Endodermal cell (in vitro differentiated cells): ENCODE results near the gene RIPPLY1. TPM values are rescaled to one million over a fixed set of nuclear protein-coding genes. Genes with fewer than 3 reads are reported as not detected.
A peak's percentile ranks its signal among the peaks of the same experiment; 100 is the strongest.

Source experiments
- DNase-seq: peaks from one replicate; pipeline ENCODE4 v3.0.0-alpha.2; 2017
- H3K27ac ChIP-seq: 2 replicates; pipeline ENCODE4 v1.5.1; 2013; ENCODE audit warnings: mild to moderate bottlenecking, low read depth, low read length, moderate library complexity
- H3K27me3 ChIP-seq: 2 replicates; pipeline ENCODE4 v1.6.1; 2013; ENCODE audit warnings: mild to moderate bottlenecking, low read length, moderate library complexity; ENCODE audit not compliant: insufficient read depth, control insufficient read depth, poor library complexity, severe bottlenecking
- H3K36me3 ChIP-seq: 2 replicates; pipeline ENCODE4 v1.7.0; 2013; ENCODE audit warnings: mild to moderate bottlenecking, low read length, moderate library complexity; ENCODE audit not compliant: control insufficient read depth, insufficient read depth
- H3K4me1 ChIP-seq: one replicate; pipeline ENCODE4 v1.7.0; 2013; ENCODE audit warnings: low read length; ENCODE audit not compliant: control insufficient read depth, insufficient read depth
- H3K4me3 ChIP-seq: 2 replicates; pipeline ENCODE4 v1.5.1; 2013; ENCODE audit warnings: mild to moderate bottlenecking, low read length, moderate library complexity
- H3K9ac ChIP-seq: 2 replicates; pipeline ENCODE4 v1.6.1; 2013; ENCODE audit warnings: mild to moderate bottlenecking, low read length, moderate library complexity; ENCODE audit not compliant: poor library complexity, severe bottlenecking; ENCODE audit errors: extremely low read depth
- H3K9me3 ChIP-seq: 2 replicates; pipeline ENCODE4 v1.6.1; 2013; ENCODE audit warnings: mild to moderate bottlenecking, low read length, moderate library complexity; ENCODE audit not compliant: control insufficient read depth
- H3K27ac Mint-ChIP-seq: 2 replicates; pipeline ENCODE4 v1.8.0; 2020; ENCODE audit warnings: mixed read lengths
- H3K27me3 Mint-ChIP-seq: 2 replicates; pipeline ENCODE4 v1.8.0; 2021; ENCODE audit warnings: mild to moderate bottlenecking, mixed read lengths; ENCODE audit not compliant: insufficient read depth
- H3K36me3 Mint-ChIP-seq: 2 replicates; pipeline ENCODE4 v1.8.0; 2020; ENCODE audit warnings: low read depth, mixed read lengths
- H3K4me1 Mint-ChIP-seq: 2 replicates; pipeline ENCODE4 v1.8.0; 2020; ENCODE audit warnings: mixed read lengths
- H3K4me3 Mint-ChIP-seq: 2 replicates; pipeline ENCODE4 v1.8.0; 2020; ENCODE audit warnings: mild to moderate bottlenecking, moderate library complexity, mixed read lengths
- H3K9me3 Mint-ChIP-seq: 2 replicates; pipeline ENCODE4 v1.8.0; 2020; ENCODE audit warnings: mild to moderate bottlenecking, mixed read lengths
- CTCF ChIP-seq: fragments of 200-600 bp; sonication (generic); conservative IDR thresholded peaks from 2 replicates; pipeline ENCODE4 v1.5.0; 2021; ENCODE audit warnings: antibody characterized with exemption, mild to moderate bottlenecking
- WGBS, 2 experiments: methylation state at CpG; one replicate each; pipeline versions ENCODE4 v1.1.5 to v1.1.7; 2013; ENCODE audit warnings: missing lambda C conversion rate in 2 of 2, mixed read lengths in 1 of 2; ENCODE audit not compliant: insufficient coverage in 1 of 2, insufficient read length in 1 of 2; 5-methylcytosine and 5-hydroxymethylcytosine counted together
- total RNA-seq, 2 donors: library from RNA; stranded (reverse); fragmentation: NEBNext Ultra II Directional in 1 of 2; extraction: Animal tissue kit (Norgen Biotek cat#: 25700) in 1 of 2; gene quantifications; 2 replicates in 1 of 2; 3 replicates in 1 of 2; pipeline ENCODE4 v1.2.1, GENCODE V29; 2021

Gene RIPPLY1
- total RNA-seq, 2 donors from 2014 or later, result not detected

GRCh38 chrX:106933538-106933961, 30.4 kb upstream of the RIPPLY1 start:
- Mint-ChIP-seq H3K27me3 (peaks cover 4% of the 10 kb centered on the region), H3K27ac (peak overlapping the region; percentile 48), H3K4me1 (peaks cover 18% of the 10 kb centered on the region), H3K36me3 (no peaks in the 10 kb centered on the region), H3K9me3 (peaks cover 29% of the 10 kb centered on the region), H3K4me3 (no peak overlapping the region)
- Histone ChIP-seq H3K27ac (no peak overlapping the region), H3K36me3 (no peaks in the 10 kb centered on the region), H3K4me3 (no peak overlapping the region), H3K27me3 (no peaks in the 10 kb centered on the region), H3K4me1 (peaks cover 8% of the 10 kb centered on the region), H3K9ac (no peak overlapping the region), H3K9me3 (no peaks in the 10 kb centered on the region)
- DNase-seq, result peak; percentile 70
- WGBS, 2 experiments, result 47% methylated on average over 3 of the region's 3 CpGs; no CpG with 5 or more reads in 1 of the 2 experiments
- TF ChIP-seq CTCF, result no peak

- H3K27me3 Mint-ChIP-seq, result peaks cover 4% of the 10 kb centered on the region
- H3K27ac Mint-ChIP-seq, result no peak overlapping the region
- H3K36me3 ChIP-seq, result no peaks in the 10 kb centered on the region
- H3K27me3 ChIP-seq, result no peaks in the 10 kb centered on the region
- DNase-seq, result no peak
- H3K36me3 Mint-ChIP-seq, result no peaks in the 10 kb centered on the region
- no peak for TF ChIP-seq CTCF
- no peak overlapping the region for H3K4me3 ChIP-seq
- 60 to 84% methylated on average over 1 to 6 of the region's 6 CpGs for WGBS, 2 experiments
- peaks cover 8% of the 10 kb centered on the region for H3K4me1 ChIP-seq
- peaks cover 18% of the 10 kb centered on the region for H3K4me1 Mint-ChIP-seq
- H3K27ac ChIP-seq, result no peak overlapping the region
- peaks cover 29% of the 10 kb centered on the region for H3K9me3 Mint-ChIP-seq
- no peaks in the 10 kb centered on the region for H3K9me3 ChIP-seq
- H3K4me3 Mint-ChIP-seq, result no peak overlapping the region
- H3K9ac ChIP-seq, result no peak overlapping the region
Measured at GRCh38 chrX:106932960-106933537, 29.9 kb upstream of the RIPPLY1 start.

- no peak for TF ChIP-seq CTCF
- H3K9me3 Mint-ChIP-seq, result peaks cover 31% of the 10 kb centered on the region
- Histone ChIP-seq H3K4me1 (peaks cover 8% of the 10 kb centered on the region), H3K27ac (no peak overlapping the region), H3K27me3 (no peaks in the 10 kb centered on the region), H3K4me3 (no peak overlapping the region), H3K36me3 (no peaks in the 10 kb centered on the region), H3K9me3 (no peaks in the 10 kb centered on the region), H3K9ac (no peak overlapping the region)
- no peaks in the 10 kb centered on the region for H3K36me3 Mint-ChIP-seq
- H3K27ac Mint-ChIP-seq, result no peak overlapping the region
- no peak for DNase-seq
- peaks cover 4% of the 10 kb centered on the region for H3K27me3 Mint-ChIP-seq
- no peak overlapping the region for H3K4me3 Mint-ChIP-seq
- 93% methylated on average over 4 of the region's 4 CpGs; no CpG with 5 or more reads in 1 of the 2 experiments for WGBS, 2 experiments
- H3K4me1 Mint-ChIP-seq, result peaks cover 18% of the 10 kb centered on the region
Measured at GRCh38 chrX:106932492-106932923, 29.4 kb upstream of the RIPPLY1 start.
